ENCODE data around the gene UNC13C.

Gene UNC13C

GRCh38 chr15:54577476-54578250, 599.4 kb downstream of the UNC13C start:
- DNase-seq, result no peak

- DNase-seq, result no peak
These were observed 601.6 kb downstream of the UNC13C start for GRCh38 chr15:54579855-54580254.

DNA sequence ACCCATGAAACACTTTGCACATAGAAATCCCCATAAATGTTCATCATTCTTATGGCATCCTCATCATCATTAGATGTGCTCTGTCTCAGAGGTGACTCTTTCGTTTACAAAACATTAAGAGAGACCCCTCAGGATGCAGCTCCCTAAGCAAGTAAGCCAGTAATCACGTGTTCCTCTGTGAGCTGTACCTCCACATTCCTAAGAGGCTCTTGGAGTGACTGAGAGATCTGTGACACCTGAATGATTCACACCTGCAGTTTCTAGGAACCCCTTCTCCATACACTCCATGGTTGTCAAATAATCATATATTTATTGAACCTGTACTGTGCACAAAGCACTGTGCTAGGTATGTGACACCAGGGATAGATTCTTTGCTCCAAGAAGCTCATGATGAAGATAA, 602.4 kb downstream of the UNC13C start:
- no peak for DNase-seq

DNA sequence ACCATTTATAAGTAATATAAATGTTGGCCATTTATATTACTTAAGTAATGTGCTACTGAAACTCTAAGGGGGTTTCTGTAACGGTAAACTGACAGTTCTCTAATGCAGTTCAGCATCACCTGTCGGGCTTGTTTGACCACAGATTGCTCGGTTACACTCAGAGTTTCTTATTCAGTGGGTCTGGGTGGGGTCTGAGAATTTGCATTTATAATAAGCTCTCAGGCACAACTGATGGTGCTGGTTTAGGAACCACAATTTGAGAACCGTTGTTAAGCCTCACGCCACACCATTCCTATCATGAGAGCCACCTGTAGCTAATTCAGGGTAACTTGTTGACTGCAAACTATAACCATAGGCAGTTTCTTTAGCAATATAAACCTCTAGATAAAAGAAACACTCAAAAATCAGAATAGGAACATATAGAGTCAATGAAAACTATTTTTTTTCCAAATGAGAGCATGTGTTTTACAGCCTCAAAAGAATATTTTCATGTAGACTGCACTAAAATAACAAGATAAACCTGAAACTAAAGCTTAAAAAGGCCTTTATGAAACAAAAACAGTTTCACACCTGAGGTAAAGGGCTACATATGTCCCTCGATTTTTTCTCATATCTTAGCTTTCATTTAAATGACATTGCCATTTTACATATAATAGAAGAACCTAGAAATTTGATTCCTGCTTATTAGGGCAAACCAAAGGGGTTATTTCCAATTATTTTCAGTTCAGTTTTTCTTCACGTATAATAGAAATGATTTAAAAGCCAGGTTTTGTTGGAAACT, 604.8 kb downstream of the UNC13C start:
- DNase-seq, result no peak

DNA sequence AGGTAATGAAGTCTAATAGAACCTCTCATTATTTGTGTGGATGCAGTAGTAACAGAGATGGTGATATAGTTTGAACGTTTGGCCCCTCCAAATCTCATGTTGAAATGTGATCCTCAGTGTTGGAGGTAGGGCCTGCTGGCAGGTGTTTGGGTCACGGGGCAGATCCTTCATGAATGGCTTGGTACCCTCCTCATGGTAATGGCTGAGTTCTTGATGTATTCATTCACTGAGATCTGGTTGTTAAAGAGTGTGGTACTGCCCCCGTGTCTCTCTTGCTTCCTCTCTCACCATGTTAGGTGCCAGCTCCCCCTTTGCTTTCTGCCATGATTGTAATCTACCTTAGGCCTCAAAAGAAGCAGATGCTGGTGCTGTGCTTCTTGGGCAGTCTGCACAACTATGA, 606.8 kb downstream of the UNC13C start:
- no peak for DNase-seq

GRCh38 chr15:54594115-54594514, 615.9 kb downstream of the UNC13C start:
- no peak for DNase-seq

DNA sequence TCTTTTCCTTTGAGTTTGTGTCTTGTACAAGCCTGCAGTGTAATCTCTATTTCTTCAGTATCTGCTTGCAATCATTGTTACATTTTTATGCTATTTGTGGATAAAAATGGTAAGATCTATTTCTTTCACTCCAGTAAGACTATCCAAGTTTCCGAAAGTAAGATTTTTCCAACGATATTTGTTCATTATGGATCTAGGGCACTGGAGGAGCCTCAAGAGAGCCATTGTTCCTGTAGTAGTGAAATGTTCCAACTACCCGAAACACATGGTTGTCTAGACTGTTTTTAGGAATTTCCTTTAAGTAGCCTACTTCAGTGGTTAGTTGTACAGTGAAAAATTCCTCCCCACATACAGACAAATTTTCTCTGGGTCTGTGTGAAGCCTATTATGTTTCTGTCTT, 621.1 kb downstream of the UNC13C start:
- no peak for DNase-seq

GRCh38 chr15:54605043-54605442, 626.8 kb downstream of the UNC13C start:
- no peak for DNase-seq

GRCh38 chr15:54605556-54605955, 627.3 kb downstream of the UNC13C start:
- no peak for DNase-seq

GRCh38 chr15:54608876-54609835, 630.9 kb downstream of the UNC13C start:
- no peak for DNase-seq

DNA sequence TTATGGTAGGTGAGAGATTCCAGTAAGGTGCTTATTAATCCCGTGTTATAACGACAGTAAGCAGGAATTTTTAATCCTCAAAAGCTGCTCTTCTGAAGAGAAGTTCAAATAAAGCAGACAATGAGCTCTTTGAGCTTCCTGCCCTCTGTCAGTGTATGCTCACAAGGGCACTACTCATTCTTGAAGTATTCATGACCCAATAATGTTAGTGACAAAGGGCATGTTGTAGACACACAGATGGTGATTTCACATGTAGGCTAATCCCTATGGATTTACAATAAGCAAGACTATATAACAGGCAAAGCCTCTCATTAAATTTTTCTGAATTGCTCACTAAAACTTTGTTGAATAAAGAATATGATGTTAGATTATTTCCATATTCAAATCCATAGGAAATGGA, 639.9 kb downstream of the UNC13C start:
- no peak for DNase-seq

DNA sequence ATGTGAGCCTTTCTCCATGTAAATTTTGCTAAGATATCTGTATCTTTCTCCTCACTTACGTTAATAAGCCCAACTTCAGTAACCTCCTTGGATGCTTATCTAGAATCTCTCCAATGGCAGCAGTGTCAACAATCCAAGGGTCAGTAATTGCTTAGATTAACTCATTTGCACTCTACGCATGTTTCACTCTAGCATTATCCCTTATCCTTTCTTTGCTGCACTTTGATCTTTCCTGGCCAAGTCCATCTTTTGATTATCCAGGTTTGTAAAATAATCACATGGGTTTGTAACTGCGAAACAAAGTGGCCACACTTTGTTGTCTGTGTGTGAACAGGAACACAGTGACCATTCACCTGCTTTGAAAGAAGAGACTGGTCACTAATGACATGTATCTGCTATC, 640.9 kb downstream of the UNC13C start:
- DNase-seq, result no peak

DNA sequence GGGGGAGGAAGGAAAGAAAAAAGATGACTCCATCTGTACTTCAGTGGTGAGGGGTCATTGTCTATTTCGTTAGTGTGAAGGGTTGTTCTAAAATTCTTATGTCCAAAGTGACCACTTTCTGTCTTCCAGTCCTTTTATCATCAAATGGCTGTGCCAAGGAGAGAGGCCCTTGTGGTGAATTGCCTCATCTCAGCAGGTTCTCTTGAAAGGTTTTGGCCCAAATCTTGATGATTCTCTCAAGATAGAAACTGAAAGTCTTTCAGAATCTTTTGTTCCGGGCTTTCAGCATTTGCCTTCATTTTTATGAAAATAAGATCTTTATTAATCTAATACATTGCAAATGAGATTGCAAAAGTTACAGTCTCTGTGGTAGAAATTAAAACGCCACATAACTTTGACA, 642.7 kb downstream of the UNC13C start:
- no peak for DNase-seq

- no peak for DNase-seq
These were observed 657.9 kb downstream of the UNC13C start for GRCh38 chr15:54636147-54636546.

DNA sequence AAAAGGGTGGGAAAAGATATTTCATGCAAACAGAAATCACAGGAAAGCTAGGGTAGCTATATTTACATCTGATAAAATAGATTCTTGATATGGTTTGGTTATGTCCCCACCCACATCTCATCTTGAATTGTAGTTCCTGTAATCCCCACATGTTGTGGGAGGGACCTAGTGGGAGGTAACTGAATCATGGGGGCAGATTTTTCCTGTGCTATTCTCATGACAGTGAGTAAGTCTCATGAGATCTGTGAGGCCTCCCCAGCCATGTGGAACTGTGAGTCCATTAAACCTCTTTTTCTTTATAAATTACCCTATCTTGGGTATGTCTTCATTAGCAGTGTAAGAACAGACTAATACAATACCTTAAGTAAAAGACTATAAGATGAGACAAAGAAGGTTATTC, 660.4 kb downstream of the UNC13C start:
- no peak for DNase-seq

DNA sequence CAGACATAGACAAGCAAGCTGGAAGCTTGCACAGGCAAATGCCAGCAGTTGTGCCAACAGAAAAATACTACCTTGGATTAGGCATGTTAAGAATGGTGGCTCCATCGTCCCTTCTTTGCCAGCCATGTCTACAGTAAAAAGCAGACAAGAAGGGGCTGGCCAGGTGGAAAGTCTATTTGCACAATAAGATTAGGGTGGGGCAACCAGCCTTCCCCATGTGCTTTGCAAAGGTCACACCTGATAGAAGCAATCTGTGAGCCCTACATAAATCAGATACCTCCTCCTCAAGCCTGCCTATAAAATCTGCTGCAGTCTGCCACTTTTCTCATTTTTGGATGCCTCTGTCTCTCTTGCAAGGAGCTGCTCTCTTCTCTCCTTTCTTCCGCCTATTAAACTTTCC, 662.6 kb downstream of the UNC13C start:
- no peak for DNase-seq

DNA sequence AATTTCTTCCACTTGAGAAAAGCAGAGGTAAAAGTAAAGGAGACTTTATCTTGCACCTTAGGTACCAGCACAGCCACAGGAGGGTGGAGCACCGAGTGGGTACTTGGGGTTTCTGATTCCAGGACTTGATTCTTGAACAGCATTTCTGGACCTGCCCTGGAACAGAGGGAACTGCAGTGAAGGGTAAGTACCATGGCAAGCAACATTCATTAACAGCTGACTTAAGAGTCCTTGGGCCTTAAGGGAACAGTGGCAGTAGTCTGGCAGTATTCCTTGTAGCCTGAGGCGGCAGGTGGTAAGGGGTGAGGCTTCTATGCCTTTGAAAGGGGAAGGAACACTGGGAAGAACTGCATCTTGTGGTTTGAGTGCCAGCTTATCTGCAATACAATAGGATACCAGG, 666.6 kb downstream of the UNC13C start:
- no peak for DNase-seq

GRCh38 chr15:54659646-54660045, 681.4 kb downstream of the UNC13C start:
- DNase-seq, result no peak

DNA sequence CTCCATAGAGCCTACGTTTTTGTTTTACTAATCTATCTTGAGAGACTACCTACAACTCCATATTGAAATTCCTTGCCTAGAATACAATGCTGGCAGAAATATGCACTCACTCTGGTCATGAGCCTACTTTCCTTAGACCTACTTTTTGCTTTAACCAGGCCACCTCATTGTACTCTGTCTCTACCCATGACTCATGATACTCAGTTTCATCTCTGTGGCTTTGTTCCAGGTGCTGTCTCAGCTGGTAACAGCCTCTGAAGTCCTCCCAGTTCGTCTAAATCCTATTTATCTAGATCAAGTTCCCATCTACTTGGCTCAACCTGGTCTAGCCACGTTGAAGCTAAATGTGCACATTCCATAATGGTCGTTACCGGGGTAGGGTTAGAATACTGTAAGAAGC, 682.1 kb downstream of the UNC13C start:
- no peak for DNase-seq

DNA sequence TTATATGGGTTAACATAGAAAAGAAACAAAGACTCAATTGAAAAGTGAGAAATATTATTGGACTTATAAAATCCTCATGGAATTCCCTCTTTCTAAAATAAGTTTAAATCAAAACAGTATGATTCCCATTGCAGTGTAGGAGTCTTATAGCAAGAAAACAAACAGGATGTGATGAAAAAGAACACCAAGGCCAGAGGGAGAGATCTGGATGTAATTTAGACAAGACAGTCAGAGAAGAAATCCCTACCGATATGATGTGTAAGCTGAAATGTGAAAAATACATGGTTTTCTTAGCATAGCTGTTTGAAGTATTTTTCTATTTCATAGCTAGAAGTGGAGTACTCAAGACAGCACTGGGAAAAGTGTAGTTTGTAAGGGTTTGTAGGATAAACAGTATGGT, 697.0 kb downstream of the UNC13C start:
- no peak for DNase-seq

- no peak for DNase-seq
These were observed 703.3 kb downstream of the UNC13C start for GRCh38 chr15:54681584-54681983.
